ENCODE results near the gene HLX. TPM values are rescaled to one million over a fixed set of nuclear protein-coding genes. Genes with fewer than 3 reads are reported as not detected.
A peak's percentile ranks its signal among the peaks of the same experiment; 100 is the strongest.

Gene HLX
- polyA plus RNA-seq, 3 donors, result 17.1 to 44.0 (median 17.6) TPM

GRCh38 chr1:220892997-220893700 is 13.9 kb downstream of the HLX start:
- H3K27me3 Mint-ChIP-seq (ENCODE audit: low read depth in 3 of 3), result peaks cover 76 to 82% (median 79%) of the 10 kb centered on the region in 3 donors
- no peaks in the 10 kb centered on the region for H3K36me3 ChIP-seq (replicated peaks in 1 of 2; ENCODE audit: control insufficient read depth in 1 of 2, insufficient read depth in 2 of 2, low read length in 2 of 2)
- no peaks in the 10 kb centered on the region for H3K79me2 ChIP-seq (ENCODE audit: insufficient read depth, low read length)
- H4K20me1 ChIP-seq (ENCODE audit: insufficient read depth, low read length), result no peaks in the 10 kb centered on the region
- peaks cover 10 to 31% of the 10 kb centered on the region in 2 donors for H3K9me3 ChIP-seq (replicated peaks in 1 of 2; ENCODE audit: control insufficient read depth in 1 of 2, insufficient read depth in 1 of 2, low read length in 2 of 2)
- no peak for TF ChIP-seq CTCF (IDR thresholded peaks at IDR 0.05)
- 11% methylated on average over 1 of the region's 18 CpGs for WGBS (ENCODE audit: insufficient coverage)
- peaks cover 29 to 31% of the 10 kb centered on the region in 2 donors for H3K36me3 Mint-ChIP-seq
- H3K4me2 ChIP-seq (replicated peaks; ENCODE audit: extremely low read depth, low read length, poor library complexity, severe bottlenecking), result peak overlapping the region; percentile 93
- peaks cover 59 to 80% of the 10 kb centered on the region in 2 donors for H3K27me3 ChIP-seq (ENCODE audit: control insufficient read depth in 2 of 2, insufficient read depth in 2 of 2, low read length in 2 of 2)
- no peak overlapping the region for H3K27ac ChIP-seq (ENCODE audit: low read depth in 1 of 2, low read length in 2 of 2)
- H3K9ac ChIP-seq (ENCODE audit: insufficient read depth, low read length, poor library complexity, severe bottlenecking), result no peak overlapping the region
- H2AFZ ChIP-seq (ENCODE audit: insufficient read depth, low read depth, low read length, poor library complexity, severe bottlenecking), result no peak overlapping the region
- no peak for DNase-seq
- peaks cover 35 to 36% of the 10 kb centered on the region in 2 donors for H3K4me1 ChIP-seq (ENCODE audit: control insufficient read depth in 1 of 2, insufficient read depth in 2 of 2, low read length in 2 of 2)
- H3K4me3 Mint-ChIP-seq, result peak overlapping the region; percentile 85 to 97
- peak overlapping the region in 1 of 3 experiments; percentile 74 for H3K4me3 ChIP-seq (replicated peaks in 1 of 3; ENCODE audit: low read depth in 2 of 3, low read length in 3 of 3)
- H3K4me1 Mint-ChIP-seq, result peaks cover 48% of the 10 kb centered on the region
- intact Hi-C loops (cut with micrococcal nuclease), result loop anchor here in 1 of 2 donors (2.0 kb wide), 1 partner anchor 16 kb away; no protein-coding TSS in a partner anchor
- peak overlapping the region in 1 of 7 donors; percentile 9 for H3K27ac Mint-ChIP-seq
- peaks cover 0 to 42% (median 31%) of the 10 kb centered on the region in 7 donors for H3K9me3 Mint-ChIP-seq

DNA sequence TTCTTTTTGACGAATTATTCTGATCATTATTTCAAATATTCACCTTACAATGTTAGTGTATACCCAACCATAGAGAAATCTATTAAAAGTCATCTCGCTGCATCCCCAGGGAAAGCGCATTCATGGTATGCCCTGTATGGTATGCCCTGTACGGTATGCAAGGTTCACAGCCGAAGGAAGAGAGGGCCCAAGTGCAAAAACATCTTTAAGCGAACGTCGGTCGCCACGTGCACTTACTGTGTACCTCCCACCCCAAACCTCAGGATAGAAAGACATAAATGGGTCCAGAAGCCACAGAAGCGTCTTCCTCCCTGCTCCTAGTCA is 14.4 kb downstream of the HLX start:
- Histone ChIP-seq H3K9me3 (replicated peaks in 1 of 2; ENCODE audit: control insufficient read depth in 1 of 2, insufficient read depth in 1 of 2, low read length in 2 of 2) (peaks cover 10 to 31% of the 10 kb centered on the region in 2 donors), H3K9ac (ENCODE audit: insufficient read depth, low read length, poor library complexity, severe bottlenecking) (no peak overlapping the region), H3K79me2 (ENCODE audit: insufficient read depth, low read length) (no peaks in the 10 kb centered on the region), H2AFZ (ENCODE audit: insufficient read depth, low read depth, low read length, poor library complexity, severe bottlenecking) (peak overlapping the region; percentile 70), H3K4me2 (replicated peaks; ENCODE audit: extremely low read depth, low read length, poor library complexity, severe bottlenecking) (peak overlapping the region; percentile 93), H3K27ac (ENCODE audit: low read depth in 1 of 2, low read length in 2 of 2) (no peak overlapping the region), H3K4me1 (ENCODE audit: control insufficient read depth in 1 of 2, insufficient read depth in 2 of 2, low read length in 2 of 2) (peaks cover 35 to 36% of the 10 kb centered on the region in 2 donors), H3K4me3 (replicated peaks in 1 of 3; ENCODE audit: low read depth in 2 of 3, low read length in 3 of 3) (peak overlapping the region; percentile 2 to 74 (median 38)), H3K27me3 (ENCODE audit: control insufficient read depth in 2 of 2, insufficient read depth in 2 of 2, low read length in 2 of 2) (peaks cover 54 to 75% of the 10 kb centered on the region in 2 donors), H3K36me3 (replicated peaks in 1 of 2; ENCODE audit: control insufficient read depth in 1 of 2, insufficient read depth in 2 of 2, low read length in 2 of 2) (no peaks in the 10 kb centered on the region), H4K20me1 (ENCODE audit: insufficient read depth, low read length) (no peaks in the 10 kb centered on the region)
- peaks cover 0 to 42% (median 31%) of the 10 kb centered on the region in 7 donors for H3K9me3 Mint-ChIP-seq
- H3K36me3 Mint-ChIP-seq, result peaks cover 29% of the 10 kb centered on the region in 2 donors
- DNase-seq, result no peak
- intact Hi-C loops (cut with micrococcal nuclease), result loop anchor here in 1 of 2 donors (2.0 kb wide), 1 partner anchor 15 kb away; no protein-coding TSS in a partner anchor
- H3K4me3 Mint-ChIP-seq, result peak overlapping the region; percentile 85 to 97
- 8% methylated on average over 10 of the region's 11 CpGs for WGBS (ENCODE audit: insufficient coverage)
- H3K4me1 Mint-ChIP-seq, result peaks cover 46% of the 10 kb centered on the region
- peaks cover 71 to 77% (median 74%) of the 10 kb centered on the region in 3 donors for H3K27me3 Mint-ChIP-seq (ENCODE audit: low read depth in 3 of 3)
- H3K27ac Mint-ChIP-seq, result peak overlapping the region in 1 of 7 donors; percentile 58
- no peak for TF ChIP-seq CTCF (IDR thresholded peaks at IDR 0.05)

Data from CD14-positive monocyte (primary cell).